Measurements from ENCODE around the gene TRAPPC2L.

The TRAPPC2L gene

DNA sequence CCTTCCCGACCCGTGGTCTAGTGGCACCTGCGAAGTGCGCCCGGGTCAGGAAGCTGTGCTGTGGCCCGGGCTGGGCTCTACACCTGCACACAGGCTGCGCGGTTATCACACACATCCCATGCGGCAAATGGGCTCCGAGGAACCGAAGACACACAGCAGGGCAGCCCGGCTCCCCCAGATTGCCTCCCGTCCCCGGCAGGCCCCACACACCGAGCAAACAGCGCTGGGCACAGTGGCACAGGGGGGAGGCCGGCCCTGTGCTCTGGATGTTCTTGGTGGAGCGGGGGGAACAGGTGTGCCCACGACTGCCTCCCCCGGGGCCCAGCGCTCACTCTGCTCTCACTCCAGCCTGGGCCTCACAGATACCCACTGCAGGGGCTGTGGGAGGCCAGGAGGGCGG lies 38.4 kb downstream of the TRAPPC2L start:
- no peak overlapping the region for H3K27ac ChIP-seq
- H3K27me3 ChIP-seq = no peaks in the 10 kb centered on the region
- TF ChIP-seq, protein P1, sequence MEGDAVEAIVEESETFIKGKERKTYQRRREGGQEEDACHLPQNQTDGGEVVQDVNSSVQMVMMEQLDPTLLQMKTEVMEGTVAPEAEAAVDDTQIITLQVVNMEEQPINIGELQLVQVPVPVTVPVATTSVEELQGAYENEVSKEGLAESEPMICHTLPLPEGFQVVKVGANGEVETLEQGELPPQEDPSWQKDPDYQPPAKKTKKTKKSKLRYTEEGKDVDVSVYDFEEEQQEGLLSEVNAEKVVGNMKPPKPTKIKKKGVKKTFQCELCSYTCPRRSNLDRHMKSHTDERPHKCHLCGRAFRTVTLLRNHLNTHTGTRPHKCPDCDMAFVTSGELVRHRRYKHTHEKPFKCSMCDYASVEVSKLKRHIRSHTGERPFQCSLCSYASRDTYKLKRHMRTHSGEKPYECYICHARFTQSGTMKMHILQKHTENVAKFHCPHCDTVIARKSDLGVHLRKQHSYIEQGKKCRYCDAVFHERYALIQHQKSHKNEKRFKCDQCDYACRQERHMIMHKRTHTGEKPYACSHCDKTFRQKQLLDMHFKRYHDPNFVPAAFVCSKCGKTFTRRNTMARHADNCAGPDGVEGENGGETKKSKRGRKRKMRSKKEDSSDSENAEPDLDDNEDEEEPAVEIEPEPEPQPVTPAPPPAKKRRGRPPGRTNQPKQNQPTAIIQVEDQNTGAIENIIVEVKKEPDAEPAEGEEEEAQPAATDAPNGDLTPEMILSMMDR (IDR thresholded peaks at IDR 0.05) = no peak
- no peaks in the 10 kb centered on the region for H3K4me1 ChIP-seq (ENCODE audit: control insufficient read depth in 1 of 2, insufficient read depth in 1 of 2, low read depth in 1 of 2, low read length in 1 of 2)
- H3K4me3 ChIP-seq (ENCODE audit: low read depth in 1 of 2, low read length in 1 of 2) = no peak overlapping the region
- H3K36me3 ChIP-seq = peaks cover 91% of the 10 kb centered on the region
- peaks cover under 1% of the 10 kb centered on the region for H3K9me3 ChIP-seq

- no peaks in the 10 kb centered on the region for H3K9me3 ChIP-seq
- H3K36me3 ChIP-seq = peaks cover 91% of the 10 kb centered on the region
- no peaks in the 10 kb centered on the region for H3K4me1 ChIP-seq (ENCODE audit: control insufficient read depth in 1 of 2, insufficient read depth in 1 of 2, low read depth in 1 of 2, low read length in 1 of 2)
- no peaks in the 10 kb centered on the region for H3K27me3 ChIP-seq
- H3K27ac ChIP-seq = no peak overlapping the region
- TF ChIP-seq, protein P1 (IDR thresholded peaks at IDR 0.05) = no peak
- no peak overlapping the region for H3K4me3 ChIP-seq (ENCODE audit: low read depth in 1 of 2, low read length in 1 of 2)
Observed at GRCh38 chr16:88896238-88897070, 39.5 kb downstream of the TRAPPC2L start.

DNA sequence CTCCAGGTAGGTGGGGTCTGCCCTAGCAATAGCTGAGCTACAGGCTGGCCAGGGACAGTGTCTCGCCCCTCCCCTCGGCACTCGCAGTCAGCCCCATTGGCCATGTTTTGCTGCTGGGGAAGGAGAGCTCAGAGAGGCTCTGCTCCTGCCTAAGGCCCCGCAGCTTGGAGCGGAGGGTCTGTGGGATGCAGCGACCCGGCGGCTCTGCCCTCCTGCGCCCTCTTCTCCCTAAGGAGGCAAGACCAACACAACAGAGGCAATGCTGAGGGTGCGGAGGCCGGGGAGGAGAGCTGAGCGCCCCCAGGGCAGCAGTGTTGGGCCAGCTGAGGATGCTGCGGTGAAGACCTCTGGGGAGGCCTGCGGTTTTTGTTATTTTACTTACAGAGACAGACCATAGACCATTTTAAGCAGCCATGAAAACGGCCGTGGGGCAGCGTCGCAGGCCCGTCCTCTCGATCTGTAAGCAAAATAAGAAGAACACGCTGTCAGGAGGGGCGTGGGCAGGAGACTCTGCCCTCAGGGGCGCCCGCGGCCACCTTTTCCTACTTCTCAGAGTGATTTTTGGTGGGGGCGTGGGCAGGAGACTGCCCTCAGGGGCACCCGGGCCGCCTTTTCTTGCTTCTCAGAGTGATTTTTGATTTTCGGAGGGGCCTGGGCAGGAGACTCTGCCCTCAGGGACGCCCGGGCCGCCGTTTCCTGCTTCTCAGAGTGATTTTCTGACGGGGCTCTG lies 40.9 kb downstream of the TRAPPC2L start:
- no peak overlapping the region for H3K27ac ChIP-seq
- no peak overlapping the region for H3K4me3 ChIP-seq (ENCODE audit: low read depth in 1 of 2, low read length in 1 of 2)
- H3K36me3 ChIP-seq = peaks cover 85% of the 10 kb centered on the region
- no peaks in the 10 kb centered on the region for H3K9me3 ChIP-seq
- TF ChIP-seq, protein P1 (IDR thresholded peaks at IDR 0.05) = no peak
- H3K27me3 ChIP-seq = no peaks in the 10 kb centered on the region
- H3K4me1 ChIP-seq (ENCODE audit: control insufficient read depth in 1 of 2, insufficient read depth in 1 of 2, low read depth in 1 of 2, low read length in 1 of 2) = no peaks in the 10 kb centered on the region

GRCh38 chr16:88899901-88900661 lies 43.2 kb downstream of the TRAPPC2L start:
- Histone ChIP-seq H3K27ac (no peak overlapping the region), H3K36me3 (peaks cover 71% of the 10 kb centered on the region), H3K27me3 (no peaks in the 10 kb centered on the region), H3K4me3 (ENCODE audit: low read depth in 1 of 2, low read length in 1 of 2) (no peak overlapping the region), H3K9me3 (no peaks in the 10 kb centered on the region), H3K4me1 (ENCODE audit: control insufficient read depth in 1 of 2, insufficient read depth in 1 of 2, low read depth in 1 of 2, low read length in 1 of 2) (peaks cover 3 to 5% of the 10 kb centered on the region in 2 experiments)
- TF ChIP-seq, protein P1 (IDR thresholded peaks at IDR 0.05) = no peak

- Histone ChIP-seq H3K27ac (no peak overlapping the region), H3K27me3 (no peaks in the 10 kb centered on the region), H3K4me3 (ENCODE audit: low read depth in 1 of 2, low read length in 1 of 2) (no peak overlapping the region), H3K9me3 (no peaks in the 10 kb centered on the region), H3K4me1 (ENCODE audit: control insufficient read depth in 1 of 2, insufficient read depth in 1 of 2, low read depth in 1 of 2, low read length in 1 of 2) (peaks cover 5 to 8% of the 10 kb centered on the region in 2 experiments), H3K36me3 (peaks cover 66% of the 10 kb centered on the region)
- TF ChIP-seq, protein P1 (IDR thresholded peaks at IDR 0.05) = no peak
Observed at GRCh38 chr16:88900662-88901052, 43.7 kb downstream of the TRAPPC2L start.

All from neutrophil (primary cell).